AML-193 (cell line): ENCODE data around the gene ACSL3.
A peak's percentile ranks its signal among the peaks of the same experiment; 100 is the strongest.
"Not testable (repeated sequence)": the region's sequence is repeated elsewhere in the genome, so short reads cannot be mapped to it uniquely, and the experiment has no call there.

Experiments
- DNase-seq, 2 experiments: peaks; one replicate each; lab custom pipeline; 2025; lab: John Stamatoyannopoulos, UW

Gene ACSL3

GRCh38 chr2:222912117-222912516, 51.3 kb downstream of the ACSL3 start:
- peak; percentile 94 to 96 for DNase-seq

GRCh38 chr2:222912776-222913175, 51.9 kb downstream of the ACSL3 start:
- no peak for DNase-seq

GRCh38 chr2:222915092-222915957, 54.5 kb downstream of the ACSL3 start:
- peak in 1 of 2 experiments; percentile 36 for DNase-seq

- DNase-seq: no peak
Measured at GRCh38 chr2:222916229-222917197, 55.7 kb downstream of the ACSL3 start.

GRCh38 chr2:222917212-222917611, 56.4 kb downstream of the ACSL3 start:
- DNase-seq: not testable (repeated sequence)

- no peak for DNase-seq
Measured at GRCh38 chr2:222919841-222920526, 59.1 kb downstream of the ACSL3 start.

- no peak for DNase-seq
Measured at GRCh38 chr2:222920657-222921186, 59.9 kb downstream of the ACSL3 start.

- no peak for DNase-seq
Measured at GRCh38 chr2:222922019-222922800, 61.4 kb downstream of the ACSL3 start.

- DNase-seq: no peak
Measured at GRCh38 chr2:222926915-222927314, 66.1 kb downstream of the ACSL3 start.

- DNase-seq: no peak
Measured at GRCh38 chr2:222927600-222927999, 66.8 kb downstream of the ACSL3 start.

GRCh38 chr2:222928335-222928734, 67.5 kb downstream of the ACSL3 start:
- DNase-seq: no peak

GRCh38 chr2:222930862-222931261, 70.0 kb downstream of the ACSL3 start:
- no peak for DNase-seq

- no peak for DNase-seq
Measured at GRCh38 chr2:222931659-222932058, 70.8 kb downstream of the ACSL3 start.

GRCh38 chr2:222933458-222933857, 72.6 kb downstream of the ACSL3 start:
- DNase-seq: no peak

GRCh38 chr2:222935688-222936298, 75.0 kb downstream of the ACSL3 start:
- DNase-seq: no peak

- DNase-seq: no peak
Measured at GRCh38 chr2:222936705-222937104, 75.9 kb downstream of the ACSL3 start.

- DNase-seq: no peak
Measured at GRCh38 chr2:222938327-222938726, 77.5 kb downstream of the ACSL3 start.

- DNase-seq: peak; percentile 62 to 70
Measured at GRCh38 chr2:222939208-222939856, 78.5 kb downstream of the ACSL3 start.

- no peak for DNase-seq
Measured at GRCh38 chr2:222939979-222940378, 79.1 kb downstream of the ACSL3 start.

- no peak for DNase-seq
Measured at GRCh38 chr2:222941510-222942032, 80.7 kb downstream of the ACSL3 start.
